CD4-positive, alpha-beta T cell (primary cell): Measurements from ENCODE around the gene ZGRF1. TPM values are rescaled to one million over a fixed set of nuclear protein-coding genes. Genes with fewer than 3 reads are reported as not detected.

Experiments used
- ATAC-seq: fragments of 200-7000 bp; cut with Tn5 transposase; one replicate; pipeline ENCODE4 v1.10.0; 2022; ENCODE audit warnings: mild to moderate bottlenecking; ENCODE audit not compliant: poor library complexity
- CTCF ChIA-PET: fragments of 350-600 bp; sonication (Branson Sonifier 250); formaldehyde crosslinking; loops from one replicate; lab custom pipeline; 2021; ENCODE audit warnings: antibody characterized with exemption, inconsistent platforms; lab: Charles Lee
- POLR2A ChIA-PET: fragments of 350-600 bp; sonication (Branson Sonifier 250); formaldehyde crosslinking; loops from one replicate; lab custom pipeline; 2021; ENCODE audit warnings: antibody characterized with exemption, inconsistent platforms; lab: Charles Lee
- DNase-seq, 14 experiments: peaks; one replicate each; pipeline ENCODE4 v3.0.0-alpha.2; 2013 to 2020; ENCODE audit warnings: mixed read lengths in 2 of 14
- H3K27ac ChIP-seq, 2 donors: one replicate each; pipeline versions ENCODE4 v1.5.1 to v1.7.0; 2013; ENCODE audit warnings: low read length in 2 of 2, low read depth in 1 of 2, mild to moderate bottlenecking in 1 of 2
- H3K27me3 ChIP-seq, 2 experiments: 1 replicate in 1 of 2; 2 replicates in 1 of 2; pipeline versions ENCODE4 v1.6.1 to v1.7.0; 2013; ENCODE audit warnings: low read length in 2 of 2, control low read depth in 1 of 2, mild to moderate bottlenecking in 1 of 2, moderate library complexity in 1 of 2; ENCODE audit not compliant: insufficient read depth in 2 of 2, control insufficient read depth in 1 of 2
- H3K36me3 ChIP-seq: one replicate; pipeline ENCODE4 v1.6.1; 2013; ENCODE audit warnings: low read length, control low read depth; ENCODE audit not compliant: insufficient read depth
- H3K4me1 ChIP-seq: one replicate; pipeline ENCODE4 v1.6.1; 2013; ENCODE audit warnings: low read length, control low read depth; ENCODE audit not compliant: insufficient read depth
- H3K4me3 ChIP-seq: one replicate; pipeline ENCODE4 v1.5.1; 2013; ENCODE audit warnings: mild to moderate bottlenecking, low read length, moderate library complexity
- H3K9me3 ChIP-seq, 2 experiments: 1 replicate in 1 of 2; 2 replicates in 1 of 2; pipeline versions ENCODE4 v1.6.1 to v1.7.0; 2013; ENCODE audit warnings: low read length in 2 of 2, mild to moderate bottlenecking in 2 of 2, control low read depth in 1 of 2, moderate library complexity in 1 of 2; ENCODE audit not compliant: control insufficient read depth in 1 of 2, insufficient read depth in 1 of 2
- H3K27ac Mint-ChIP-seq: one replicate; pipeline ENCODE4 v1.8.0; 2020; ENCODE audit warnings: mixed read lengths
- H3K27me3 Mint-ChIP-seq: one replicate; pipeline ENCODE4 v1.8.0; 2021; ENCODE audit warnings: mixed read lengths
- H3K36me3 Mint-ChIP-seq: one replicate; pipeline ENCODE4 v1.8.0; 2021; ENCODE audit warnings: low read depth, mixed read lengths
- H3K4me1 Mint-ChIP-seq: one replicate; pipeline ENCODE4 v1.8.0; 2021; ENCODE audit warnings: low read depth, mixed read lengths
- H3K4me3 Mint-ChIP-seq: one replicate; pipeline ENCODE4 v1.8.0; 2020; ENCODE audit warnings: mild to moderate bottlenecking, mixed read lengths
- H3K9me3 Mint-ChIP-seq: one replicate; pipeline ENCODE4 v1.8.0; 2020; ENCODE audit warnings: mixed read lengths
- CTCF ChIP-seq: fragments of 200-600 bp; IDR thresholded peaks from one replicate; pipeline ENCODE4 v1.8.0; 2022; ENCODE audit warnings: antibody characterized with exemption, mild to moderate bottlenecking
- intact Hi-C, 2 experiments: fragments of 100-400 bp; cut with DNase I in 1 of 2; cut with micrococcal nuclease in 1 of 2; formaldehyde crosslinking; loops; one replicate each; pipeline versions ENCODE4 v1.15.1 to v1.9.0; 2023 to 2025; cut with DNase I, micrococcal nuclease
- total RNA-seq, 174 experiments: library from RNA in 2 of 174; stranded (reverse) in 2 of 174; gene quantifications; one replicate each; pipeline ENCODE4 v1.2.3 and lab custom pipeline; 2021 to 2026

ZGRF1 gene
- total RNA-seq, 2 experiments from 2014 or later = 11.3 to 11.7 TPM

- Histone ChIP-seq H3K4me1 (no peaks in the 10 kb centered on the region), H3K27me3 (peaks cover 0 to 3% of the 10 kb centered on the region in 2 experiments), H3K9me3 (no peaks in the 10 kb centered on the region), H3K27ac (no peak overlapping the region), H3K4me3 (no peak overlapping the region), H3K36me3 (no peaks in the 10 kb centered on the region)
- no peak for TF ChIP-seq CTCF
- no peaks in the 10 kb centered on the region for H3K36me3 Mint-ChIP-seq
- intact Hi-C loops = no loop called here
- POLR2A ChIA-PET = no interaction called here
- DNase-seq = no peak
- ATAC-seq = no peak
- no peak overlapping the region for H3K27ac Mint-ChIP-seq
- no peaks in the 10 kb centered on the region for H3K9me3 Mint-ChIP-seq
- no peaks in the 10 kb centered on the region for H3K4me1 Mint-ChIP-seq
- H3K27me3 Mint-ChIP-seq = peaks cover 15% of the 10 kb centered on the region
- no peak overlapping the region for H3K4me3 Mint-ChIP-seq
- CTCF ChIA-PET = no interaction called here
Measured at GRCh38 chr4:112536123-112536522, 100.6 kb downstream of the ZGRF1 start.

GRCh38 chr4:112532267-112532666 lies 104.4 kb downstream of the ZGRF1 start:
- ChIA-PET CTCF (no interaction called here), POLR2A (no interaction called here)
- no peak for ATAC-seq
- H3K36me3 ChIP-seq = no peaks in the 10 kb centered on the region
- TF ChIP-seq CTCF = no peak
- DNase-seq = no peak
- no peaks in the 10 kb centered on the region for H3K9me3 ChIP-seq
- Mint-ChIP-seq H3K4me1 (no peaks in the 10 kb centered on the region), H3K27ac (no peak overlapping the region), H3K36me3 (no peaks in the 10 kb centered on the region), H3K4me3 (no peak overlapping the region), H3K9me3 (no peaks in the 10 kb centered on the region), H3K27me3 (peaks cover 34% of the 10 kb centered on the region)
- intact Hi-C loops = no loop called here
- no peak overlapping the region for H3K4me3 ChIP-seq
- no peak overlapping the region for H3K27ac ChIP-seq
- H3K27me3 ChIP-seq = peaks cover 5 to 15% of the 10 kb centered on the region in 2 experiments
- no peaks in the 10 kb centered on the region for H3K4me1 ChIP-seq

GRCh38 chr4:112531146-112531545 lies 105.6 kb downstream of the ZGRF1 start:
- no peaks in the 10 kb centered on the region for H3K9me3 ChIP-seq
- ATAC-seq (no peak), DNase-seq (no peak)
- TF ChIP-seq CTCF = no peak
- no peak overlapping the region for H3K4me3 Mint-ChIP-seq
- no peak overlapping the region for H3K27ac Mint-ChIP-seq
- no peaks in the 10 kb centered on the region for H3K9me3 Mint-ChIP-seq
- ChIA-PET CTCF (no interaction called here), POLR2A (no interaction called here)
- peaks cover 5 to 17% of the 10 kb centered on the region in 2 experiments for H3K27me3 ChIP-seq
- no peaks in the 10 kb centered on the region for H3K4me1 ChIP-seq
- H3K4me1 Mint-ChIP-seq = no peaks in the 10 kb centered on the region
- H3K27ac ChIP-seq = no peak overlapping the region
- peaks cover 43% of the 10 kb centered on the region for H3K27me3 Mint-ChIP-seq
- intact Hi-C loops = no loop called here
- H3K36me3 ChIP-seq = no peaks in the 10 kb centered on the region
- no peaks in the 10 kb centered on the region for H3K36me3 Mint-ChIP-seq
- H3K4me3 ChIP-seq = no peak overlapping the region
